CD4-positive, alpha-beta memory T cell (primary cell): Measurements from ENCODE around the gene SMARCD1. TPM values are rescaled to one million over a fixed set of nuclear protein-coding genes. Genes with fewer than 3 reads are reported as not detected.

ENCODE experiments used
- CTCF ChIA-PET: fragments of 350-600 bp; sonication (Branson Sonifier 250); formaldehyde crosslinking; loops from one replicate; lab custom pipeline; 2021; ENCODE audit warnings: inconsistent platforms; ENCODE audit not compliant: partially characterized antibody; lab: Charles Lee
- POLR2A ChIA-PET: fragments of 350-600 bp; sonication (Branson Sonifier 250); formaldehyde crosslinking; loops from one replicate; lab custom pipeline; 2021; ENCODE audit not compliant: partially characterized antibody; lab: Charles Lee
- DNase-seq, 5 donors: peaks; one replicate each; pipeline versions ENCODE4 v3.0.0 to v3.0.0-alpha.2; 2020 to 2022; ENCODE audit warnings: mixed read lengths in 1 of 5
- H3K27ac ChIP-seq: one replicate; pipeline ENCODE4 v1.7.0; 2013; ENCODE audit warnings: low read depth, low read length
- H3K27me3 ChIP-seq: 2 replicates; pipeline ENCODE4 v1.7.0; 2013; ENCODE audit warnings: mild to moderate bottlenecking, low read length, moderate library complexity; ENCODE audit not compliant: insufficient read depth
- H3K36me3 ChIP-seq: 2 replicates; pipeline ENCODE4 v1.7.0; 2013; ENCODE audit warnings: mild to moderate bottlenecking, low read length, moderate library complexity; ENCODE audit not compliant: insufficient read depth
- H3K4me1 ChIP-seq: 2 replicates; pipeline ENCODE4 v1.7.0; 2013; ENCODE audit warnings: mild to moderate bottlenecking, low read length, moderate library complexity; ENCODE audit not compliant: insufficient read depth
- H3K4me3 ChIP-seq, 2 donors: one replicate each; pipeline ENCODE4 v1.7.0; 2013; ENCODE audit warnings: low read length in 2 of 2, mild to moderate bottlenecking in 1 of 2
- H3K9me3 ChIP-seq, 2 donors: one replicate each; pipeline ENCODE4 v1.7.0; 2013; ENCODE audit warnings: low read length in 2 of 2, control low read depth in 1 of 2; ENCODE audit not compliant: control insufficient read depth in 1 of 2
- H3K27ac Mint-ChIP-seq, 7 donors: one replicate each; pipeline ENCODE4 v1.8.0; 2020 to 2021; ENCODE audit warnings: mixed read lengths in 7 of 7, mild to moderate bottlenecking in 6 of 7, inconsistent platforms in 3 of 7, moderate library complexity in 3 of 7
- H3K27me3 Mint-ChIP-seq, 2 donors: one replicate each; pipeline ENCODE4 v1.8.0; 2020 to 2021; ENCODE audit warnings: mixed read lengths in 2 of 2
- H3K36me3 Mint-ChIP-seq, 2 donors: one replicate each; pipeline ENCODE4 v1.8.0; 2020 to 2021; ENCODE audit warnings: mixed read lengths in 2 of 2, inconsistent platforms in 1 of 2, mild to moderate bottlenecking in 1 of 2
- H3K4me1 Mint-ChIP-seq, 4 donors: one replicate each; pipeline ENCODE4 v1.8.0; 2020 to 2021; ENCODE audit warnings: mixed read lengths in 4 of 4, mild to moderate bottlenecking in 1 of 4
- H3K4me3 Mint-ChIP-seq, 8 donors: one replicate each; pipeline ENCODE4 v1.8.0; 2020 to 2021; ENCODE audit warnings: mixed read lengths in 8 of 8, mild to moderate bottlenecking in 7 of 8, moderate library complexity in 6 of 8, inconsistent platforms in 3 of 8
- H3K9me3 Mint-ChIP-seq, 8 donors: one replicate each; pipeline ENCODE4 v1.8.0; 2020 to 2021; ENCODE audit warnings: mixed read lengths in 8 of 8, mild to moderate bottlenecking in 5 of 8, inconsistent platforms in 3 of 8, moderate library complexity in 1 of 8
- intact Hi-C: fragments of 100-400 bp; cut with micrococcal nuclease; formaldehyde crosslinking; loops from one replicate; pipeline ENCODE4 v1.15.1; 2023
- polyA plus RNA-seq, 2 donors: library from polyadenylated mRNA; unstranded; fragments of 300-500 nt; fragmentation: Illumina TruSeq; gene quantifications; one replicate each; pipeline ENCODE4 v1.2.3, GENCODE V29; 2021
- total RNA-seq, 2 experiments: library from RNA; stranded (reverse); gene quantifications; one replicate each; pipeline ENCODE4 v1.2.3, GENCODE V29; 2021

Gene SMARCD1
- total and polyA plus RNA-seq, 4 experiments from 2014 or later: 13.0 to 64.5 (median 37.0) TPM

GRCh38 chr12:50050410-50051098 lies 34.6 kb upstream of the SMARCD1 start:
- no peak overlapping the region for H3K4me3 Mint-ChIP-seq
- Histone ChIP-seq H3K36me3 (no peaks in the 10 kb centered on the region), H3K9me3 (no peaks in the 10 kb centered on the region), H3K4me3 (no peak overlapping the region), H3K27me3 (peaks cover 17% of the 10 kb centered on the region), H3K27ac (no peak overlapping the region), H3K4me1 (peaks cover 1% of the 10 kb centered on the region)
- intact Hi-C loops: loop anchor here (10.0 kb wide), 1 partner anchor 186 kb away; no protein-coding TSS in a partner anchor
- H3K27ac Mint-ChIP-seq: no peak overlapping the region
- CTCF ChIA-PET: interaction anchor here (0.7 to 3.5 kb wide), 4 partner anchors 10 to 305 kb away, joined by 4 to 18 read pairs (median 8); no protein-coding TSS in a partner anchor
- POLR2A ChIA-PET: interaction anchor here (0.7 kb wide), 1 partner anchor 162 kb away, joined by 4 read pairs; no protein-coding TSS in a partner anchor
- no peak for DNase-seq
- H3K27me3 Mint-ChIP-seq: peaks cover 33 to 41% of the 10 kb centered on the region in 2 donors
- no peaks in the 10 kb centered on the region for H3K9me3 Mint-ChIP-seq
- peaks cover 0 to 1% (median under 1%) of the 10 kb centered on the region in 4 donors for H3K4me1 Mint-ChIP-seq
- no peaks in the 10 kb centered on the region for H3K36me3 Mint-ChIP-seq

GRCh38 chr12:50051101-50051806 lies 33.9 kb upstream of the SMARCD1 start:
- H3K27me3 Mint-ChIP-seq: peaks cover 39 to 48% of the 10 kb centered on the region in 2 donors
- DNase-seq: no peak
- H3K36me3 Mint-ChIP-seq: no peaks in the 10 kb centered on the region
- peak overlapping the region in 1 of 8 donors; percentile 62 for H3K4me3 Mint-ChIP-seq
- H3K4me3 ChIP-seq: no peak overlapping the region
- no peaks in the 10 kb centered on the region for H3K36me3 ChIP-seq
- H3K9me3 ChIP-seq: no peaks in the 10 kb centered on the region
- ChIA-PET POLR2A (no interaction called here), CTCF (interaction anchor here (1.0 to 3.5 kb wide), 2 partner anchors 19 to 84 kb away, joined by 3 to 18 read pairs; no protein-coding TSS in a partner anchor)
- peaks cover 19% of the 10 kb centered on the region for H3K27me3 ChIP-seq
- H3K4me1 ChIP-seq: peaks cover 8% of the 10 kb centered on the region
- no peak overlapping the region for H3K27ac ChIP-seq
- intact Hi-C loops: loop anchor here (10.0 kb wide), 1 partner anchor 186 kb away; no protein-coding TSS in a partner anchor
- H3K4me1 Mint-ChIP-seq: peaks cover 6 to 8% (median 7%) of the 10 kb centered on the region in 4 donors
- no peaks in the 10 kb centered on the region for H3K9me3 Mint-ChIP-seq
- peak overlapping the region in 1 of 7 donors; percentile 20 for H3K27ac Mint-ChIP-seq

- Mint-ChIP-seq H3K36me3 (no peaks in the 10 kb centered on the region), H3K27ac (no peak overlapping the region), H3K4me1 (peaks cover 13 to 19% (median 15%) of the 10 kb centered on the region in 4 donors), H3K27me3 (peaks cover 46 to 56% of the 10 kb centered on the region in 2 donors), H3K4me3 (no peak overlapping the region), H3K9me3 (no peaks in the 10 kb centered on the region)
- ChIA-PET CTCF (no interaction called here), POLR2A (no interaction called here)
- Histone ChIP-seq H3K4me1 (peaks cover 18% of the 10 kb centered on the region), H3K36me3 (no peaks in the 10 kb centered on the region), H3K4me3 (no peak overlapping the region), H3K27me3 (peaks cover 25% of the 10 kb centered on the region), H3K9me3 (no peaks in the 10 kb centered on the region), H3K27ac (no peak overlapping the region)
- intact Hi-C loops: loop anchor here (10.0 kb wide), 1 partner anchor 188 kb away; no protein-coding TSS in a partner anchor
- no peak for DNase-seq
These were observed 32.6 kb upstream of the SMARCD1 start for GRCh38 chr12:50052544-50052943.

GRCh38 chr12:50052964-50053363 lies 32.2 kb upstream of the SMARCD1 start:
- Mint-ChIP-seq H3K27me3 (peaks cover 43 to 56% of the 10 kb centered on the region in 2 donors), H3K4me3 (no peak overlapping the region), H3K36me3 (no peaks in the 10 kb centered on the region), H3K27ac (no peak overlapping the region), H3K4me1 (peaks cover 13 to 19% (median 15%) of the 10 kb centered on the region in 4 donors), H3K9me3 (no peaks in the 10 kb centered on the region)
- Histone ChIP-seq H3K9me3 (no peaks in the 10 kb centered on the region), H3K4me1 (peaks cover 18% of the 10 kb centered on the region), H3K36me3 (no peaks in the 10 kb centered on the region), H3K27ac (no peak overlapping the region), H3K27me3 (peaks cover 25% of the 10 kb centered on the region), H3K4me3 (no peak overlapping the region)
- intact Hi-C loops: loop anchor here (10.0 kb wide), 1 partner anchor 188 kb away; no protein-coding TSS in a partner anchor
- no peak for DNase-seq
- POLR2A ChIA-PET: no interaction called here
- CTCF ChIA-PET: interaction anchor here (4.5 kb wide), 1 partner anchor 85 kb away, joined by 75 read pairs; no protein-coding TSS in a partner anchor

- H3K27me3 Mint-ChIP-seq: peaks cover 39 to 60% of the 10 kb centered on the region in 2 donors
- no peak overlapping the region for H3K27ac Mint-ChIP-seq
- Histone ChIP-seq H3K4me1 (peaks cover 18% of the 10 kb centered on the region), H3K27ac (no peak overlapping the region), H3K36me3 (no peaks in the 10 kb centered on the region), H3K27me3 (peaks cover 30% of the 10 kb centered on the region), H3K4me3 (no peak overlapping the region), H3K9me3 (no peaks in the 10 kb centered on the region)
- no peak for DNase-seq
- H3K36me3 Mint-ChIP-seq: no peaks in the 10 kb centered on the region
- no peak overlapping the region for H3K4me3 Mint-ChIP-seq
- intact Hi-C loops: loop anchor here (10.0 kb wide), 1 partner anchor 189 kb away; no protein-coding TSS in a partner anchor
- peaks cover 13 to 19% (median 15%) of the 10 kb centered on the region in 4 donors for H3K4me1 Mint-ChIP-seq
- ChIA-PET POLR2A (no interaction called here), CTCF (interaction anchor here (3.8 to 4.5 kb wide), 2 partner anchors 17 to 86 kb away, joined by 10 to 75 read pairs; no protein-coding TSS in a partner anchor)
- H3K9me3 Mint-ChIP-seq: no peaks in the 10 kb centered on the region
These were observed 31.6 kb upstream of the SMARCD1 start for GRCh38 chr12:50053583-50053982.

GRCh38 chr12:50055831-50056638 lies 29.1 kb upstream of the SMARCD1 start:
- H3K27ac ChIP-seq: no peak overlapping the region
- intact Hi-C loops: loop anchor here (2.0 to 10.0 kb wide), 3 partner anchors 17 to 279 kb away; no protein-coding TSS in a partner anchor
- peak overlapping the region; percentile 43 to 94 (median 77) for H3K4me3 Mint-ChIP-seq
- peaks cover 22% of the 10 kb centered on the region for H3K27me3 ChIP-seq
- peaks cover 24% of the 10 kb centered on the region for H3K4me1 ChIP-seq
- peaks cover 17 to 35% (median 24%) of the 10 kb centered on the region in 4 donors for H3K4me1 Mint-ChIP-seq
- H3K27me3 Mint-ChIP-seq: peaks cover 45 to 61% of the 10 kb centered on the region in 2 donors
- ChIA-PET POLR2A (interaction anchor here (1.8 to 2.0 kb wide), 2 partner anchors 56 to 89 kb away, joined by 4 to 6 read pairs; partner anchors contain the start of gene COX14), CTCF (interaction anchor here (0.8 to 4.5 kb wide), 18 partner anchors 8 to 770 kb away, joined by 3 to 75 read pairs (median 4); partner anchors contain the start of gene RACGAP1)
- H3K36me3 Mint-ChIP-seq: no peaks in the 10 kb centered on the region
- no peaks in the 10 kb centered on the region for H3K9me3 ChIP-seq
- DNase-seq: peak; percentile 51 to 60 (median 54)
- H3K4me3 ChIP-seq: peak overlapping the region in 1 of 2 donors; percentile 15
- no peaks in the 10 kb centered on the region for H3K9me3 Mint-ChIP-seq
- H3K27ac Mint-ChIP-seq: no peak overlapping the region
- H3K36me3 ChIP-seq: no peaks in the 10 kb centered on the region
